ENCODE data around the gene SELP. TPM values are rescaled to one million over a fixed set of nuclear protein-coding genes. Genes with fewer than 3 reads are reported as not detected.
A peak's percentile ranks its signal among the peaks of the same experiment; 100 is the strongest.

SELP gene
- total and polyA plus RNA-seq, 2 of the 13 experiments (the other 11 are each of a cell fraction or from before 2014, with no cell fraction given) = 0.11 TPM; not detected in 1

DNA sequence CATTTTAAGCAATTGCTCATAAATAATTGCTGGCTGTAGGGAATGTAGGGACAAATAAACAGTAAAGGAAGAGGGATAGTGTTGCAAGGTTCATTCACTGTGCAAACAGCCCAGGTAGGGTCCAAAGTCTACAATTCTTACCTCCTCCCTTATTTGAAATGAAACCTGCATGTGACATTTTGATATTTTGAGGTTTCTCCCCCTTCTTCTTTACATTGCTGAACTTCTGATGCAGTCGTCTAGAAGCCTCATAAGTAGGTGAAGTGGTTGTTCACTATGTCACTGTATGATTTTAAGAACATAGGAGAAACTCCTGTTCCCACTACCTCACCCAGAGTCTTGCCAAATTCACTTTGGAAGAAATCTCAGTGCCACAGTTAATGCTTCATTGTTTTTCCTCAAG is 59.8 kb downstream of the SELP start (continued):
- no peak for TF ChIP-seq ZNF142 (CRISPR knock-in tag; IDR thresholded peaks at IDR 0.05)
- TF ChIP-seq, protein P1, sequence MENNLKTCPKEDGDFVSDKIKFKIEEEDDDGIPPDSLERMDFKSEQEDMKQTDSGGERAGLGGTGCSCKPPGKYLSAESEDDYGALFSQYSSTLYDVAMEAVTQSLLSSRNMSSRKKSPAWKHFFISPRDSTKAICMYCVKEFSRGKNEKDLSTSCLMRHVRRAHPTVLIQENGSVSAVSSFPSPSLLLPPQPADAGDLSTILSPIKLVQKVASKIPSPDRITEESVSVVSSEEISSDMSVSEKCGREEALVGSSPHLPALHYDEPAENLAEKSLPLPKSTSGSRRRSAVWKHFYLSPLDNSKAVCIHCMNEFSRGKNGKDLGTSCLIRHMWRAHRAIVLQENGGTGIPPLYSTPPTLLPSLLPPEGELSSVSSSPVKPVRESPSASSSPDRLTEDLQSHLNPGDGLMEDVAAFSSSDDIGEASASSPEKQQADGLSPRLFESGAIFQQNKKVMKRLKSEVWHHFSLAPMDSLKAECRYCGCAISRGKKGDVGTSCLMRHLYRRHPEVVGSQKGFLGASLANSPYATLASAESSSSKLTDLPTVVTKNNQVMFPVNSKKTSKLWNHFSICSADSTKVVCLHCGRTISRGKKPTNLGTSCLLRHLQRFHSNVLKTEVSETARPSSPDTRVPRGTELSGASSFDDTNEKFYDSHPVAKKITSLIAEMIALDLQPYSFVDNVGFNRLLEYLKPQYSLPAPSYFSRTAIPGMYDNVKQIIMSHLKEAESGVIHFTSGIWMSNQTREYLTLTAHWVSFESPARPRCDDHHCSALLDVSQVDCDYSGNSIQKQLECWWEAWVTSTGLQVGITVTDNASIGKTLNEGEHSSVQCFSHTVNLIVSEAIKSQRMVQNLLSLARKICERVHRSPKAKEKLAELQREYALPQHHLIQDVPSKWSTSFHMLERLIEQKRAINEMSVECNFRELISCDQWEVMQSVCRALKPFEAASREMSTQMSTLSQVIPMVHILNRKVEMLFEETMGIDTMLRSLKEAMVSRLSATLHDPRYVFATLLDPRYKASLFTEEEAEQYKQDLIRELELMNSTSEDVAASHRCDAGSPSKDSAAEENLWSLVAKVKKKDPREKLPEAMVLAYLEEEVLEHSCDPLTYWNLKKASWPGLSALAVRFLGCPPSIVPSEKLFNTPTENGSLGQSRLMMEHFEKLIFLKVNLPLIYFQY (CRISPR knock-in tag; IDR thresholded peaks at IDR 0.05; ENCODE audit: borderline replicate concordance) = 0 out of 2 replicates have a peak, but pooled peaks have one; percentile 31
- peak; percentile 83 for TF ChIP-seq RXRB (CRISPR knock-in tag; IDR thresholded peaks at IDR 0.05; ENCODE audit: borderline replicate concordance)
- peak; percentile 46; the same call in 1 of the 2 replicates for TF ChIP-seq KLF6 (CRISPR knock-in tag; IDR thresholded peaks at IDR 0.05)
- no peak for TF ChIP-seq MYNN (CRISPR knock-in tag; IDR thresholded peaks at IDR 0.05; ENCODE audit: low read depth)
- peak; percentile 56; the same call in 1 of the 2 replicates for TF ChIP-seq ZGPAT (CRISPR knock-in tag; IDR thresholded peaks at IDR 0.05)
- TF ChIP-seq, protein P2, sequence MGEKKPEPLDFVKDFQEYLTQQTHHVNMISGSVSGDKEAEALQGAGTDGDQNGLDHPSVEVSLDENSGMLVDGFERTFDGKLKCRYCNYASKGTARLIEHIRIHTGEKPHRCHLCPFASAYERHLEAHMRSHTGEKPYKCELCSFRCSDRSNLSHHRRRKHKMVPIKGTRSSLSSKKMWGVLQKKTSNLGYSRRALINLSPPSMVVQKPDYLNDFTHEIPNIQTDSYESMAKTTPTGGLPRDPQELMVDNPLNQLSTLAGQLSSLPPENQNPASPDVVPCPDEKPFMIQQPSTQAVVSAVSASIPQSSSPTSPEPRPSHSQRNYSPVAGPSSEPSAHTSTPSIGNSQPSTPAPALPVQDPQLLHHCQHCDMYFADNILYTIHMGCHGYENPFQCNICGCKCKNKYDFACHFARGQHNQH (CRISPR knock-in tag; IDR thresholded peaks at IDR 0.05) = 0 out of 2 replicates have a peak, but pooled peaks have one; percentile 36
- TF ChIP-seq SOX6 (IDR thresholded peaks at IDR 0.05) = no peak
- TF ChIP-seq SOX6 (CRISPR knock-in tag; IDR thresholded peaks at IDR 0.05) = peak; percentile 86
- TF ChIP-seq HHEX (CRISPR knock-in tag; IDR thresholded peaks at IDR 0.05) = 0 out of 2 replicates have a peak, but pooled peaks have one; percentile 20

All from HepG2 (cell line).